Vagina (tissue), 2 donors: ENCODE results near the gene UBIAD1.

Source experiments
- CTCF ChIP-seq, 3 experiments: fragments of 450-650 bp in 2 of 3; fragments of 200-600 bp in 1 of 3; sonication (generic) in 1 of 3; IDR thresholded peaks; one replicate each; pipeline ENCODE4 v1.5.1; 2017 to 2019; ENCODE audit warnings: antibody characterized with exemption in 3 of 3, mild to moderate bottlenecking in 2 of 3, moderate library complexity in 2 of 3
- POLR2A ChIP-seq, 2 donors: fragments of 450-650 bp; IDR thresholded peaks; one replicate each; pipeline ENCODE4 v1.6.1; 2017; ENCODE audit warnings: antibody characterized with exemption in 2 of 2, mild to moderate bottlenecking in 2 of 2, moderate library complexity in 2 of 2
- POLR2AphosphoS5 ChIP-seq, 2 donors: sonication (generic); formaldehyde crosslinking; IDR thresholded peaks; one replicate each; pipeline ENCODE4 v1.9.0; 2017; ENCODE audit warnings: antibody characterized with exemption in 2 of 2, mild to moderate bottlenecking in 2 of 2, low read depth in 1 of 2; ENCODE audit not compliant: insufficient read depth in 1 of 2

DNA sequence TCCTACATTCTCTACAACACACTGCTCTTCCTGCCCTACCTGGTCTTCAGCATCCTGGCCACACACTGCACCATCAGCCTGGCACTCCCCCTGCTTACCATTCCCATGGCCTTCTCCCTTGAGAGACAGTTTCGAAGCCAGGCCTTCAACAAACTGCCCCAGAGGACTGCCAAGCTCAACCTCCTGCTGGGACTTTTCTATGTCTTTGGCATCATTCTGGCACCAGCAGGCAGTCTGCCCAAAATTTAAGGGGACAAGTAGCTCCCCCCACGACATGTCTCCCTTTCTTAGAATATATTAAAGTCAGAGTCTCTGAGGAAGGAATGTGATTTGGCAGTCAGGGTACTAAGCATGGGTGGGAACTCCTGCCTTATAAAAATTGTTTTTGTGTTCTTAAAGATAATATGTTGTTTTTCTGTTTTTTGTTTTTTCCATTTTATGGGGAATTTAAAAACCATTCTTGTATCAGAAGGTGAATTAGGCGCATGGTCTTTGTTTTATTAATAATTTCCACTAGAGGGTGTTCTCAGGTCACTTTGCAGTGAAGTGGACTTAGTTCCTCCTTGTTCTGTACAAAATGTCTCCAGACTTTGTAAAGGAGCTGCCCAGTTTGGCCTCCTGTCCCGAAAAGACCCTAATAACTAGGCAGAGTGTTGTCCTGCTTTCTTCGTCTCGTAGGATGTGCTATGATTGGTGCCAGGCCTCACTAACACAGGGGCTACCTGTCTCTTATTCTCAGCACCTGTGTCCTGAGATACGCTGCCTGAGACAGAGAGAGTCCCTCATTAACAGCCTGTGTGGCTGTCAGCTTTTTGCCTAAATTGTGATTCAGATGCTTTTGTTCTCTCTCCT is 13.1 kb downstream of the UBIAD1 start:
- TF ChIP-seq CTCF (IDR thresholded peaks at IDR 0.05): no peak
- no peak for TF ChIP-seq POLR2AphosphoS5 (IDR thresholded peaks at IDR 0.05; ENCODE audit: insufficient read depth in 1 of 2, low read depth in 1 of 2)
- no peak for TF ChIP-seq POLR2A (IDR thresholded peaks at IDR 0.05)
